HCT116 (cell line): ENCODE measurements around the gene IGLL5.

Experiments
- CEBPB ChIP-seq: IDR thresholded peaks from 2 replicates; pipeline ENCODE4 v1.6.1; 2012; ENCODE audit warnings: low read depth
- ELF1 ChIP-seq: IDR thresholded peaks from 2 replicates; pipeline ENCODE4 v1.6.1; 2012; ENCODE audit warnings: low read depth, borderline replicate concordance
- EZH2 ChIP-seq: fragments of 200-600 bp; sonication (generic); IDR thresholded peaks from 2 replicates; pipeline ENCODE4 v1.6.1; 2017; ENCODE audit warnings: antibody characterized with exemption, mixed run types
- EZH2phosphoT487 ChIP-seq: fragments of 200-600 bp; IDR thresholded peaks from 2 replicates; pipeline ENCODE4 v1.6.1; 2018; ENCODE audit warnings: antibody characterized with exemption, borderline replicate concordance
- POLR2A ChIP-seq: IDR thresholded peaks from 2 replicates; pipeline ENCODE4 v1.7.0; 2011; ENCODE audit warnings: borderline replicate concordance; ENCODE audit not compliant: insufficient read depth, insufficient read length; ENCODE audit errors: extremely low read depth
- POLR2AphosphoS5 ChIP-seq: IDR thresholded peaks from 2 replicates; pipeline ENCODE4 v1.6.1; 2011; ENCODE audit warnings: mild to moderate bottlenecking, low read depth, low read length, moderate library complexity
- SRF ChIP-seq: IDR thresholded peaks from 2 replicates; pipeline ENCODE4 v1.6.1; 2012; ENCODE audit warnings: low read depth
- YY1 ChIP-seq: IDR thresholded peaks from 2 replicates; pipeline ENCODE4 v1.6.1; 2011; ENCODE audit warnings: low read length, low read depth, moderate library complexity, mild to moderate bottlenecking; ENCODE audit not compliant: insufficient replicate concordance; ENCODE audit errors: extremely low read depth
- ZFX ChIP-seq: fragments of 450-650 bp; IDR thresholded peaks from 2 replicates; pipeline ENCODE4 v1.6.1; 2017
- ZNF274 ChIP-seq: fragments of 200-500 bp; sonication (Bioruptor generic); IDR thresholded peaks from 2 replicates; pipeline ENCODE4 v1.6.1; 2014; ENCODE audit warnings: mild to moderate bottlenecking, low read depth, low read length, inconsistent platforms
- TF ChIP-seq, protein P1 (sequence below), 3 experiments: fragments of 200-600 bp in 1 of 3; sonication (generic) in 1 of 3; IDR thresholded peaks in 2 of 3; conservative IDR thresholded peaks in 1 of 3; 2 replicates each; pipeline ENCODE4 v1.5.1; 2012 to 2017; ENCODE audit warnings: low read depth in 2 of 3, low read length in 2 of 3, antibody characterized with exemption in 1 of 3, borderline replicate concordance in 1 of 3, control low read depth in 1 of 3, mild to moderate bottlenecking in 1 of 3, mixed read lengths in 1 of 3, mixed run types in 1 of 3, moderate library complexity in 1 of 3; ENCODE audit not compliant: insufficient read depth in 1 of 3
- TF ChIP-seq, protein P2 (sequence below): IDR thresholded peaks from 2 replicates; pipeline ENCODE4 v1.6.1; 2012

DNA sequence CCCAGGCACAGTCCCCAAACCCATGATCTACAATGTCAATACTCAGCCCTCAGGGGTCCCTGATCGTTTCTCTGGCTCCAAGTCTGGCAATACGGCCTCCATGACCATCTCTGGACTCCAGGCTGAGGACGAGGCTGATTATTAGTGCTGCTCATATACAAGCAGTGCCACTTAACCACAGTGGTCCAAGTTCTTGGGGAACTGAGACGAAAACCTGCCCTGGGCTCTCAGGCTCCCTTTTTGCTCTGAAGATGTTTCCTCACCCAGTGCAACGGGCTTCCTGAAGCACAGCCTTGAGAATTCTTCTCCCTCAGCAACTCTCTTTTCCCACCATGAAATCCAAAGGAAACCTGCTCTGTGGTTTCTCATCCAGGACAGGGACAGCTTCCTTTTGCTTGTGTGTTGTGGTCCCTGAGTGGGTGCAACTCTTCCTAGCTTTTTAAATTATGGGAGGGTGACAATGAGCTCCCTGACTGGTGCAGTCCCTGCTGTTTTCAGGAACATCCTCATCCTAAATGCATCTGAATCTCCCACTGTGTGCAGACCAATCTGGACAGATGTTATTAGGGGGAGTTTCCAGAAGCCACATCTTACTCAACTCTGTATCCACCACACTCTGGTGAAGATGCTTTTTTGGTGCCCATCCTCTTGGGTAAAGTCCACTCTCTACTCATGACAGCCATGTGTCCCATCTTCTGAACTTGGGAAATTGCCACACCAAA, 30.6 kb upstream of the IGLL5 start:
- TF ChIP-seq, protein P1, sequence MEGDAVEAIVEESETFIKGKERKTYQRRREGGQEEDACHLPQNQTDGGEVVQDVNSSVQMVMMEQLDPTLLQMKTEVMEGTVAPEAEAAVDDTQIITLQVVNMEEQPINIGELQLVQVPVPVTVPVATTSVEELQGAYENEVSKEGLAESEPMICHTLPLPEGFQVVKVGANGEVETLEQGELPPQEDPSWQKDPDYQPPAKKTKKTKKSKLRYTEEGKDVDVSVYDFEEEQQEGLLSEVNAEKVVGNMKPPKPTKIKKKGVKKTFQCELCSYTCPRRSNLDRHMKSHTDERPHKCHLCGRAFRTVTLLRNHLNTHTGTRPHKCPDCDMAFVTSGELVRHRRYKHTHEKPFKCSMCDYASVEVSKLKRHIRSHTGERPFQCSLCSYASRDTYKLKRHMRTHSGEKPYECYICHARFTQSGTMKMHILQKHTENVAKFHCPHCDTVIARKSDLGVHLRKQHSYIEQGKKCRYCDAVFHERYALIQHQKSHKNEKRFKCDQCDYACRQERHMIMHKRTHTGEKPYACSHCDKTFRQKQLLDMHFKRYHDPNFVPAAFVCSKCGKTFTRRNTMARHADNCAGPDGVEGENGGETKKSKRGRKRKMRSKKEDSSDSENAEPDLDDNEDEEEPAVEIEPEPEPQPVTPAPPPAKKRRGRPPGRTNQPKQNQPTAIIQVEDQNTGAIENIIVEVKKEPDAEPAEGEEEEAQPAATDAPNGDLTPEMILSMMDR (IDR thresholded peaks at IDR 0.05 in 2 of 3, conservative IDR thresholded peaks at IDR 0.05 in 1 of 3; ENCODE audit: borderline replicate concordance in 1 of 3, insufficient read depth in 1 of 3, low read depth in 2 of 3, low read length in 2 of 3) = no peak
- TF ChIP-seq POLR2A (no peak), CEBPB (no peak), ZFX (no peak), EZH2phosphoT487 (no peak), POLR2AphosphoS5 (no peak), ZNF274 (no peak), YY1 (no peak), EZH2 (no peak), SRF (no peak), ELF1 (no peak)
- TF ChIP-seq, protein P2, sequence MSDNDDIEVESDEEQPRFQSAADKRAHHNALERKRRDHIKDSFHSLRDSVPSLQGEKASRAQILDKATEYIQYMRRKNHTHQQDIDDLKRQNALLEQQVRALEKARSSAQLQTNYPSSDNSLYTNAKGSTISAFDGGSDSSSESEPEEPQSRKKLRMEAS = no peak
